Hematopoietic multipotent progenitor cell treated with erythropoietin and hydrocortisone succinate and interleukin-3 and kit ligand, for 17 days (in vitro differentiated cells): ENCODE measurements around the gene RELL2.

Experiments used
- DNase-seq: peaks from one replicate; pipeline ENCODE4 v3.0.0-alpha.2; 2015; ENCODE audit warnings: low spot score

Gene RELL2

DNA sequence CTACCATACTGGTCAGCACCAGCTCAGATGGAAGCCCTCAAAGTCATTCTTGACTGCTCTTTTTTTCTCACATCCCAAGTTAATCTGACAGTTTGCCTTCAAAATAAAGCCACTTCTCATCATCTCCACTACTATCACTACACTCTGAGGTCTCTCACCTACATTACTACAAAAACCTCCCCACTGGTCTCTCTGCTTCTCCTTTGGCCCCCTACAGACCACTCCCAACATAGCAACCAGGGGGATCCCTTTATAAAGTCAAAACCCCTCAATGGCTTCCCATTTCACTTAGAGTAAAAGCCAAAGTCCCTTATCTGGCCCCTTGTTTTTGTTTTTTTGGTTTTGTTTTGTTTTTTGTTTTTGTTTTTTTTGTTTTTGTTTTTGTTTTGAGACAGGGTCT lies 40.6 kb downstream of the RELL2 start:
- no peak for DNase-seq

DNA sequence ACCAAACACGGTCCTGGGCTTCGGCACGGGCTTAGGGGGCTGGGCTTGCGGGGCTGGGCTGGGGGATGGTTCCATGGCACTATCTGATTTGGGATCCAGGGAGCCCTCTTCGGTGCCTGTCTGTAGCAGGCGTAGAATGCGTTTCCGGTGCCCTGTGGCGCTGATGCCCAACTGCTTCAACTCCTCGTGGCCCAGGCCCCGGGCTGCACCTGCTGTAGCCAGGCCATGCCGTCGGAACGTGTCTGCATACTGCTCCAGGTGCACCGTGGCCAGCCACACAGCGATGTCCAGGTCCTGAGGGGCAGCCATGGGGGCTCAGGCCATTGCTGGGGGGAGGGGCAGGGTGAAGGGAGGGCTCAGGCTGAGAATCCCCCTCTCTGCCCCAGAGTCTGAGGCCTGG lies 43.4 kb downstream of the RELL2 start:
- DNase-seq = no peak

DNA sequence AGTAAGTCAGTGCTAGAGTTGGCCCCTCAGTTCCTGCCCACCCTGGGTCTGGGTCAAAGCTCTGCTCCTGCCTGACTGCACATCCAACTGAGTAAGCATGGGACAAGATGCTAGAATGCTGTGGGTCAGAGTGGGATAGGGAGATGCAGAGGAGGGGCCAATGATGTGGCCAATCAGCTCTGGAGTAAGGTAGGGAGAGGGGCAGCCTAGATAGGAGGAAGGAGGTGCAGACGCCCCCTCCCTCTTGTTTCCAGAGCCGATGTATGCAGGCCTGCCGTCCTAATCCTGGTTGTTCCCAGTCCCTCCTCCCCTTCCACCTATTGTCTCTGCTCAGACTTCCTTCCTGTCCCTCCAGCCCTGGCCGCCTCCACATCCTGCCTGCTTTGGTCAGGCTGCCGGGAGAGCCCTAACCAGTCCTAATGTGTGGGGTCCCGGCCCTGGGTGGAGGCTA lies 44.0 kb downstream of the RELL2 start:
- DNase-seq = no peak

DNA sequence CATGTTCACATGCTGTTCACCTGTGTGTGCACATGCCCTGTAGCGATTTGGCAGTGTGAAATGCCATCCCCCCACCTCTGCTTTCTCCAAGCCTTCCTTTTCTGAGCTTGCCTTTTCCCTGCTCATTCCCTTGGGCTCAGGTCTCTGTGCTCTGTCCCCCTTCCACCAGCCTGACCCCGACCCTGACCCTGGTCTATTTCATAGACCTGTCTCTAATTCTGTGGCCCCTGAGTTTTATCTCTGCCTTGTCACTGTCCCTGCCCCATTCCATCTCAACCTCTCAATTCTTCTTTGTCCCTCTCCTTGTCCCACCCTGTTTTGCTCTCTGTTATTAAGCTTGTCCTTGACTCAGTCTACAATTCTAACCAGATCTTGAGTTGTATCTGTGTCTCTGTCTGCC lies 44.5 kb downstream of the RELL2 start:
- DNase-seq = no peak

DNA sequence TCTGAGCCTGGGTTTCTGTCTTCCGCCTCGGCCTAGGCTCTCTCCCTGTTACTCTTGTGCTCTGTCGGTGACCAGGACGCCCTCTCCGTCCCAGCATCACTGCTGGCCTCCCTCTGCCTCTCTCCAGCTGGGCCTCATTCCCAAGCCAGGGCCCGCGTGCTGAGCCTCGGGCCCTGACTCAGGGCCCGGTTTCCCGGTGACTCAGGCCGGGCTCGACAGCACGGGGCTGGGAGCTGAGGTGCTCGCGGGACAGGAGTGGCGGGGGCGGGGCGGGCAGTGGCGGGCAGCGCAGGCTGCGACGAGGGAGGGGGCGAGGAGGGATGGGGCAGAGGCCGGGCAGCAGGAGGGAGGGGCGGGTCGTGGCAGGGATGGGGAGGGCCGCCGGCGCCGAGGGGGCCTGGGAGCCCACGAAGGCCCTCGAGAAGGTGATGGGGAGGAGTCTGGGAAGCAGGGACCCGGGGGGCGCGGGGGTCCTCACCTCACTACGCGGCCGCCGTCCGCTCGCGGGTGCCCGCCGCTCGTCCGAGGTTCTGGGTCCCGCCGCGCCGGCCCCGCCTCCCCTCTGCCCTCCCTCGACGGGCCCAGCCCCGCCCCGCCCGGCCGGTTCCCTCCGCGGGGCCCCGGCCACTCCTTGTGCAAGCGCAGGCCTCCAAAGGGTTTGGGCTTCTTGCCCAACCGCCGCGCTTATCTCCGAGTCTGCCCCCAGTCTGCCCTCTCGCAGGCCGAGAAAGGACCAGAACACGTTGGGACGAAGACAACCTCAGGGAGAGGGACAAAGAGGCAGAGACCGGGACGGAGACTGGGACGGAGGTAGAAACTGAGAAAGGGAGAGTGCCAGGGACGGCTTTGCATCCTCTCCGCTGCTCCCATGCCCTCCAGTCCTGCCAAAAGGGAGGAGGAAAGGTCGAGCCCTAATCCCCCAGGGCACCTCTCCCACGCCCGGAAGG lies 45.2 kb downstream of the RELL2 start, which contains the start of gene ARAP3:
TSS of gene ARAP3 (minus strand) at position 536 of the 947 bp plus-strand sequence. CDS start 1,744 bp downstream, outside the sequence.
- DNase-seq = peak; percentile 39

DNA sequence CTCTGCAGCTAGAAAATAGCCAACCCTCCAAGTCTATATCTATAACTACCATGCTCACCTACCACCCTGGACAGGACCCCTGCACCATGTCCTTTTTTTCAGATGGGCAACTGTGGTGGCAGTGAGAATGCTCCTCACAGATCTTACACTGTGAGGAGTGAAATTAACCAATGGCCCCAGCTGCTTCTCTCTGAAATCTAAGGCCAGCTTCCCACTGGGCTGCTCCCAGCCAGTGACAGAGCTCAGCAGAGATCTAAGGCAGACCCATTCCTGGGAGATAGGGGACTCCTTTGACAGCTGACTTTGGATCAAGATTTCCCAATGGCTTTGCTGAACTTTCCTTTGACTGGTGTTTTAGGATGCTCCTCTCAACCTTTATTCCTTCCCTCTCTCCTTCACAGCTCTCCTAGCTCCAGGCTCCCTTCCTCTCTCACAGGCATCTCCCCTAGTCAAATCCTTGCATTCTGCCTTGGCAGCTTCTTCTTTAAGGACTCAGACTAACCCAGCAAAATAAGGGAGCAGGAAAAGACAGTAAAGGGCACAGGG lies 46.9 kb downstream of the RELL2 start:
- DNase-seq = no peak

DNA sequence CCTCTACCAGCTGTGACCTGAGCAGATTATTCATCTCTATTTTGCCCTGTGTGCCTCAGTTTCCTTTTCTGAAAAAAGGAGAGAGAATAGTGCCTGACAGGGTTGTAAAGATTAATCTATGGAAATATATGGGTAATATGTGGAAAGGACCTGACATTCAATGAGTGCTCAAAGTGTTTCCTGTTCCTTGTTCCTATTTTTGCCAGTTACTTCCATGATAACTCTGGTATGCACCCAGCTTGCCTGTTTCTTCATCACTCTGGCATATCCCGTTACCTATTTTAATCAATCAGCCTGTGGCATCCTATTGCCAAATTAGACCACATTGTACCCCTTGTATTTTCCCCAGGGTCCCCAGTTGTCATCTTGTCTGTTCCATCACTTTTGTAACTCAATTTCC lies 48.8 kb downstream of the RELL2 start:
- DNase-seq = no peak

DNA sequence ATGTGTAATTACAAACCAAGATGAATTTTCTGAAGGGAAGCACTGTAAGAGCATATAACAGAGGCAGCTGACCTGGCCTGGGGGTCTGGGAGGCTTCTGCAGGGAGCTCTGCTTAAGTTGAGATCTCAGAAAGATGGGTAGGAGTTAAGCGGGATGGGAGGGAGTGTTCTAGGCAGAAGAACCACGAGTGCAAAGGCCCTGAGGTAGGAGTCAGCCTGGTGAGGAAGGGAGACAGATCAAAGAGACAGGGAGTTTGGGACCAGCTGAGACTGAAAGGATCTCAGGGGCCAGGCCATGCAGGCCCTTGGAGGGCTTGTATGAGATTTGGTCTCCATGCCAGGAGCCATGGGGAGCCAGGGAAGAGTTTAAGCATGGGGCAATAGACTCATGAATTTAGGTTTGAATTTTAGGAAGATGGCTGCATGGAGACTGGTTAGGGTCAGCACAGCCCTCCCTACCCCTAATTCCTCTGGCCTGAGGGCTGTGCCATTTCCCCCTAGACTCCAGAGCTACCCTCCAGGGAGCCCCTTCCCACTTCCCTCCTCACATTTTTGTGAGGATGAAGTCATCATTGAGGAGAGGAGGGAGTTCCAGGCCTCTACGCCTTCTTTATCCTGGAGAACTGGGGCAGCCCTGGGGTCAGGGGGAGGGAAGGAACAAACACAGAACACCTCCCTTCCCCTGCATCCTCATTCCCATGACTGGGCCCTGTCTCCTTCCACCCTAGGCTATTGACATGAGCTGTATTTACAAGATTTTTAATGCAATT lies 50.0 kb downstream of the RELL2 start:
- DNase-seq = no peak
